Stimulated activated effector memory CD8-positive, alpha-beta T cell treated with anti-CD3 and anti-CD28 coated beads, Interleukin-12 subunit alpha, Interleukin-12 subunit beta, amount 100 ng/mL, for 72 hours (primary cell): ENCODE results near the gene ACOT12.
"Not testable (repeated sequence)": the region's sequence is repeated elsewhere in the genome, so short reads cannot be mapped to it uniquely, and the experiment has no call there.

Source experiments
- ATAC-seq: fragments of 150-1000 bp; cut with Tn5 transposase; 2 replicates; pipeline ENCODE4 v1.10.0; 2021
- DNase-seq, 2 donors: peaks; one replicate each; pipeline ENCODE4 v3.0.0; 2021 to 2022; ENCODE audit warnings: low spot score in 2 of 2
- H3K27ac Mint-ChIP-seq: one replicate; pipeline ENCODE4 v1.8.0; 2022; ENCODE audit warnings: mild to moderate bottlenecking, mixed read lengths
- H3K36me3 Mint-ChIP-seq: one replicate; pipeline ENCODE4 v1.8.0; 2022; ENCODE audit warnings: mild to moderate bottlenecking, mixed read lengths
- H3K4me1 Mint-ChIP-seq: one replicate; pipeline ENCODE4 v1.8.0; 2022; ENCODE audit warnings: mixed read lengths
- H3K4me3 Mint-ChIP-seq: one replicate; pipeline ENCODE4 v1.8.0; 2022; ENCODE audit warnings: mild to moderate bottlenecking, mixed read lengths
- H3K9me3 Mint-ChIP-seq: one replicate; pipeline ENCODE4 v1.8.0; 2022; ENCODE audit warnings: mixed read lengths

The ACOT12 gene

DNA sequence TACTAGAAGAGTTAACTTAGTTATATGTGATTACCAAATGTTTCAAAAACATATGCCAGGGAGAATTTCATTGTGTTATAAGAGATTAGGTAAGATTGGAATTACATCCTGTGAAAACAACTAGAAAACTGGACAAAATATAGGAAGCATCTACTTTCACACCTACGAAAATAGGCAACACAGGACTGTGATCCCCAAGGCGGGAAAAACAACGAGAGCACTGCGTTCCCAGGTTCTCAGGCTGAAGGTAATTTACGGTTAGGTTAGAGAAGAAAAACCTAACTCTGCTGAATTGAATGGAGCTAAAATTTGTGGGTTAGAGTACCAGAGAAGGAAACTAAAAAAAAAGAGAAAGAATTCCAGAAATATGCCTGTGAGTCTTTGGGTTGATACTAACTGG is 28.4 kb downstream of the ACOT12 start:
- Mint-ChIP-seq H3K9me3 (no peaks in the 10 kb centered on the region), H3K4me1 (peaks cover 6% of the 10 kb centered on the region), H3K4me3 (no peak overlapping the region), H3K27ac (no peak overlapping the region), H3K36me3 (no peaks in the 10 kb centered on the region)
- no peak for DNase-seq
- no peak for ATAC-seq

DNA sequence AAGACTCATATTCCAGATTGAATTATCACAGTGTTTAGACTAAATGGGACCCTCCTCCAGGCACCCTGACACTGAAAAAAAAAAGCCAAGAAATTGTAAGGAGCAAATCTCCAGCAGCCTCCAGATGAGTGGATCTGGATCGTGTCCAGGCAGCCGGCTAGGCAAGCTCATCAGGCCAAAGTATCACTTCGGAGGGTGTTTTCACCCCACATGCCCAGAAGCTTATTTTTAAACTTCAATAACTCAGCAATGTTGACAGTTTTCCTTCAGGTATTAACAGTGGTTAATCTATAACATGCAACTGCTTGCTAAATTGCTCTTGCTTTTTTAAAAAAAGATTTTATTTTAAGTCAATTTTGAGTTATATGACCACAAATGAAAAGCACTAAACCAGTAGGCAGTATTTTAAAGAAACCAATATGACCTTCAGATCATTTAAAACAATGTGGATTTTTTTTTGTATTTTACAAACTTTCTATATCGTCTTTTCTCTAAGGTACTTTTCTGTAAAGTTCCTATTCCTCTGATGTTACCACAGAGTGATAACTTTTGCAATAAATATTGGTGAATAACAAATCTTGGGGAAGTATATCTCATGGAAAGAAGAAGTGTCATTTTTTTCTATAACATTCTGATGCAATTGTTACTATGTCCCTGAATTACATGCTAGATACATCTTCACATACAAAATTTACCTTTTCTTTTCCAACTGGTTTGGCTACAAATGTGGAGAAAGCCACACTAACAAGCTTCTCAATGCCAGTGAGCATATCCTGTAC is 30.7 kb downstream of the ACOT12 start:
- no peaks in the 10 kb centered on the region for H3K9me3 Mint-ChIP-seq
- no peak overlapping the region for H3K27ac Mint-ChIP-seq
- DNase-seq = no peak
- no peaks in the 10 kb centered on the region for H3K36me3 Mint-ChIP-seq
- no peak for ATAC-seq
- no peaks in the 10 kb centered on the region for H3K4me1 Mint-ChIP-seq
- H3K4me3 Mint-ChIP-seq = no peak overlapping the region

DNA sequence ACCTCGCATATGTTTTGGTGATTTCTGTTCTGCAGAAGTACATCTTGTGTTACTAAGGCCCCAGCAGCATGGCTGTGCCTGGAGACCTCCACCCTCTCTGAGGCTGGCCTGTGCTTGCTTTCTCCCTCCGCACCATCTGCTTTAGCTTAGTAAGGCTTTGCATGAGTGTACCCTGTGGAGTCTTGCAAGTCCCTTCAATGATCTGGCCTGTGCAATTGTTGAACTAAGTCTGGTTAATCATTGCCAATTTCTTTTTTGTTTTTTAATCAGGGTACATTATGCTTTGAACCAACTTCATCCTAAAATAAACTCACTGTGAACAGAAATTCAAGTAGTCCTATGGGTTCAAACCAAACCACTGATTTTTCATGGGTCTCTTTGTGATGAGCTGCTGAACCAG is 32.3 kb downstream of the ACOT12 start:
- H3K4me3 Mint-ChIP-seq = no peak overlapping the region
- no peaks in the 10 kb centered on the region for H3K4me1 Mint-ChIP-seq
- H3K27ac Mint-ChIP-seq = no peak overlapping the region
- DNase-seq (no peak), ATAC-seq (no peak)
- H3K36me3 Mint-ChIP-seq = no peaks in the 10 kb centered on the region
- no peaks in the 10 kb centered on the region for H3K9me3 Mint-ChIP-seq

DNA sequence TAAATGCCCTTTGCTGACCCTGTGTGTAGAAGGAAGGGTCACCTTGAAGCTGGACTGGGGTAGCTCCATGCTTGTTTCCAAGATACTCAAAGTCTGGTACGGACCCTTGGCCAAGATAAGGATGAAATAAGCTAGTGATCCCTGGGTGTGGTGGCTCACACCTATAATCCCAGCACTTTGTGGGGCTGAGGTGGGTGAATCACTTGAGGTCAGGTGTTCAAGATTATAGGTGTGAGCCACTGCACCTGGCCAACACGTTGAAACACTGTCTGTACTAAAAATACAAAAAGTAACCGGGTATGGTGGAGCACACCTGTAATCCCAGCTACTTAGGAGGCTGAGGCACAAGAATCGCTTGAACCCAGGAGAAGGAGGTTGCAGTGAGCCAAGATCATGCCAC is 33.3 kb downstream of the ACOT12 start:
- H3K9me3 Mint-ChIP-seq = no peaks in the 10 kb centered on the region
- no peak overlapping the region for H3K4me3 Mint-ChIP-seq
- ATAC-seq = no peak
- H3K4me1 Mint-ChIP-seq = no peaks in the 10 kb centered on the region
- no peak for DNase-seq
- no peaks in the 10 kb centered on the region for H3K36me3 Mint-ChIP-seq
- H3K27ac Mint-ChIP-seq = no peak overlapping the region

DNA sequence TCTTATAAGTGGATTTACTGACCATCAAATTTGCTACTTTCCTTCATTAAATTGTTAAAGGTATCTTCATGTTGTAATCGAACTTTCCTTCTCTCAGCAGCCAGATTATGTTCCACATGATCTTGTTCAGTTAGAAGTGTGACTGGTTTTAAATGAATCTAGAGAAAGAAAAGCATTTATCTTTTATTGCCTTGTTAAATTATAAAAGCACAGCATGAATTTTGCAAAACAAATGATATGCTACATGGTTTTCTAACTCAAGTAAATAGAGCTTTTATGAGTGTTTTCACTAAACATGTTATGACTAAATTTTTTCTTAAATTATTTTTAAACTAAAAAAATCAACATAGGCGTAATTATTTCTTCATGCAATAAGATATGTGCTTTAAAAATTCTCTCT is 34.1 kb downstream of the ACOT12 start:
- ATAC-seq (no peak), DNase-seq (no peak)
- Mint-ChIP-seq H3K27ac (no peak overlapping the region), H3K9me3 (no peaks in the 10 kb centered on the region), H3K36me3 (no peaks in the 10 kb centered on the region), H3K4me1 (no peaks in the 10 kb centered on the region), H3K4me3 (no peak overlapping the region)

DNA sequence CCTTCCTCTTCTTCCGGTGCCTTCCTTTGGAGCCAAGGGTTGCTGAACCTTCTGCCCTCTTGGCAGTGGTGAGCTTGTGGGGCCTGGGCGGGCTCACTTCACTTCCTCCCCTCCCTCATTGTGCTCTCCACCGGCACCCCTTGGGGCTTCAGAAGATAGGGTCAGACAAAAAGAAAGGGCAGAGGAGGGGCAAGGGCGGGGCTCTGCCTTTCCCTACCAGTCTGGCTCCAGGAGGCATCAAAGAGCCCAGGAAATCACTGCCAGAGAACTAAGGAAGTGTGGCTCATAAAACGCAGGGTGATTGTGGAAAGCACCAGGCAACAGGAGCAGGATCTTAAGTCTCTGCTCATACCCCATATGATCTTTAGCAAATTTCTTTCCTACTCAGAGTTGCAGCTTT is 34.8 kb downstream of the ACOT12 start:
- no peaks in the 10 kb centered on the region for H3K36me3 Mint-ChIP-seq
- ATAC-seq (no peak), DNase-seq (no peak)
- no peak overlapping the region for H3K4me3 Mint-ChIP-seq
- H3K4me1 Mint-ChIP-seq = no peaks in the 10 kb centered on the region
- H3K27ac Mint-ChIP-seq = no peak overlapping the region
- H3K9me3 Mint-ChIP-seq = no peaks in the 10 kb centered on the region

DNA sequence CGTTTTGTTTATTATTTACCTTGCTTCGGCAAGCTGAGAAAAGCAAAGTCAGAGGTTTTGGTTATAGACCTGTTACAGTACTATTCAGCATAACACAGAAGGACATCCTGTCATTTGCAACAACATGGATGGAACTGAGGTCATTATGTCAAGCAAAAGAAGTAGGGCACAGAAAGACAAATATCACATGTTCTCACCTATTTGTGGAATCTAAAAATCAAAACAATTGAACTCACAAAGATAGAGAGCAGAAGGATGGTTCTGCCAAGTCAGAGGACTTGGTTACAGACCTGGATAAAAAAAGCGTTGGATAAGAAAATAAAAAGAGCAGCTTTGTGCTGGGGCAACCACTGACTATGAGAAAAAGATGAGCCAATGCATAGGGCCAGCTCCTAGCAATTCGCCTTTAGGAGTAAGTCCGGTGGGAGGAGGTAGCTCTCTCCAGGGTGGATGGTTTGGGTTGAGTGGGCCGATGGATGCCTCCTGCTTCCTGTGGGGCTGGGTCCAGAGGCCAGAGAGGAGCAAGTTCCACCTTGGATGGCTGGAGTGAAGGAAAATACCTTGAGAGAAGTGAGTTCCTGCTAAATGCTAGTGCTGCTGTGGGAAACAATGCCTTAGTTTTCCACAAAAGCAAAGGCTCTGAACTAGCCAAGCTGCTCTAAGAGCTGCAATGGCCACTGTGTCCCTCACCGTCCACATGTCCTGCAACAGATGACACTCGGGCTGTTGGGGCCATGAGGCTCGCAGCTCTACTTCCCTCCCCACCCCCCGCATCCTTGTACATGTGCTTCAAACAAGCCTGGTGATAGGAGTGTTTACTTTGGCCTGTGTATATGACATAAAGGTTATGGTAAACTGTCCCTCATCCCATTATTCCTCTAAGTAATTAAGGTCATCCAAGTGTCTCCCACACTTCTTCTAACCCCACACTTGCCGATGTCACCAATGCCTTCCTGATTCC is 38.4 kb downstream of the ACOT12 start:
- Mint-ChIP-seq H3K4me3 (no peak overlapping the region), H3K4me1 (no peaks in the 10 kb centered on the region), H3K36me3 (no peaks in the 10 kb centered on the region), H3K27ac (no peak overlapping the region), H3K9me3 (no peaks in the 10 kb centered on the region)
- ATAC-seq (peak; percentile 13), DNase-seq (no peak)

DNA sequence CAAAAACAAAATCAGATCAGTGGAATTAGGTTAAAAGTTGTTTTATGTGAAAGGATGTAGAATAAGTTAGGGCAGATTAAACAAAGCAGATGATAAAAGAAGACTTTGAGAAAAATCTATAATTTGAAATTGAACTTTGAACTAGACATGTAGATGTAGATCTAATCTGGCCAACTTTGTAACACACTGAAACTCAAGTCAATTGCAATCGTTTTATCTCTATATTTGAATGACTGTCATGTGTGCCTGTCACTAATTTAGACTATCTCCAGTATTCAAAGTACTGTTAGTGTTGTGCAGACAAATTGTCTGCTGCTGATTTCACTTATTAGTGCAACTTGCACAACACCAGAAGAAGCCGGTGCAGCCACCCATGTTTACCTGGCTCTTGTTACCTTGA is 39.8 kb downstream of the ACOT12 start:
- Mint-ChIP-seq H3K27ac (no peak overlapping the region), H3K4me1 (no peaks in the 10 kb centered on the region), H3K9me3 (no peaks in the 10 kb centered on the region), H3K4me3 (no peak overlapping the region), H3K36me3 (no peaks in the 10 kb centered on the region)
- DNase-seq (no peak), ATAC-seq (no peak)

DNA sequence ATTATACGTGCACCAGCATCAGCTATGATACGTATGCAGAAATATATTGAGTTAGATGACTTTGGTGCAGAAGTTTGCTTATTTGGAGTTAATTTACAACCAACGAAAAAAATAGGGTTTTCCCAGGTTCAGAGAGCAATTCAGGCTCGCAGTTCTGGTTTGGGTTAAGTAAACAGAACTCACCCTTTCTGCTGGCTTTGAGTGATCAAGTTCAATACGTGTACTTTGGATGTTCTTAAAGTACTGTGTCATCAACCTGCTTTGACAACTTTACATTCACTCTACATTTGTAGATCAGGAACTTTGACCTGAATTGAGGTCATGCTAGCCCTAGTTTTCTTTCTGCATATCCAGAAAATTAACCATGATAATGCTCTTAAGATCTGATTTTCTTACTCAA is 40.7 kb downstream of the ACOT12 start:
- no peak for ATAC-seq
- H3K9me3 Mint-ChIP-seq = no peaks in the 10 kb centered on the region

DNA sequence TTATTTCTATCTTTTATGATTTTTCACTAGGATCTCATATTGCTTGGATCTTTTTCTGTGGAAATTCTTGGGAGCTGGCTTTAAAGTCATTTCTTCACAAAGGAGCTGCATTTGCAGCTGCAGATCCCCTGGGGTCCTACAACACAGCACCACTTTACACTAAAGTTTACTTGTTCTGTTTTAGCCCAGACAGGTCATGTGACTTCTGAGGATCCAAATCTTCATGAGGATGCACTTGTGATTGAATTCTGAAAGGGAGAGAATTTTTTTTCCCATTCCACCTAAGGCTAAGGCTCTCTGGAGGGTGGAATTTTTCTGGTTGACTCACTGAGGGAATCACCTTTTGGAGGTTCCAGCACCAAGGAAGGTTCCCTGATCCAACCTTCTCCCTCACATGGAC is 43.4 kb downstream of the ACOT12 start:
- DNase-seq (no peak), ATAC-seq (no peak)
- Mint-ChIP-seq H3K4me3 (no peak overlapping the region), H3K4me1 (no peaks in the 10 kb centered on the region), H3K36me3 (no peaks in the 10 kb centered on the region), H3K27ac (no peak overlapping the region), H3K9me3 (no peaks in the 10 kb centered on the region)

More for the DNA sequence above, 40.7 kb downstream of the ACOT12 start:
- DNase-seq = no peak
- no peaks in the 10 kb centered on the region for H3K4me1 Mint-ChIP-seq
- H3K4me3 Mint-ChIP-seq = no peak overlapping the region
- H3K36me3 Mint-ChIP-seq = no peaks in the 10 kb centered on the region
- no peak overlapping the region for H3K27ac Mint-ChIP-seq

DNA sequence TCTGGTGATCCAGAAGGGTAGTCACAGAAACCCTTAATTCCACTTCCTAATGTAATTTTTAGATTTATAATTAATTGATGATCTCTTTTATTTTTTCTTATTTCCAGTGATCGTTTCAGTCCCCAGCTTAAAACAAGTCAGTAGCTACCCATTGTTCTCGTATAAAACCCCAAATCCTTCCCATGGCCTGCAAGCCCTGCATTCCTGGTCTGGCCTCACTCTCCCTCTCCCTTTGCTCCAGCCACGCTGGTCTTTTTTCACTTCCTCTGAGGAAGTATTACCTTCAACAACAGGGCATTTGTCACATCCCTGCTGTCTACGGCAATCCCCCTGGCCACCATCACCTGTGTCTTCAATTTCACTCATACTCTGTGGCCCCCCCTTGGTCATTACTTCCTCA is 44.8 kb downstream of the ACOT12 start:
- ATAC-seq (no peak), DNase-seq (no peak)
- H3K4me1 Mint-ChIP-seq = no peaks in the 10 kb centered on the region
- H3K9me3 Mint-ChIP-seq = no peaks in the 10 kb centered on the region
- no peaks in the 10 kb centered on the region for H3K36me3 Mint-ChIP-seq
- H3K4me3 Mint-ChIP-seq = no peak overlapping the region
- no peak overlapping the region for H3K27ac Mint-ChIP-seq

DNA sequence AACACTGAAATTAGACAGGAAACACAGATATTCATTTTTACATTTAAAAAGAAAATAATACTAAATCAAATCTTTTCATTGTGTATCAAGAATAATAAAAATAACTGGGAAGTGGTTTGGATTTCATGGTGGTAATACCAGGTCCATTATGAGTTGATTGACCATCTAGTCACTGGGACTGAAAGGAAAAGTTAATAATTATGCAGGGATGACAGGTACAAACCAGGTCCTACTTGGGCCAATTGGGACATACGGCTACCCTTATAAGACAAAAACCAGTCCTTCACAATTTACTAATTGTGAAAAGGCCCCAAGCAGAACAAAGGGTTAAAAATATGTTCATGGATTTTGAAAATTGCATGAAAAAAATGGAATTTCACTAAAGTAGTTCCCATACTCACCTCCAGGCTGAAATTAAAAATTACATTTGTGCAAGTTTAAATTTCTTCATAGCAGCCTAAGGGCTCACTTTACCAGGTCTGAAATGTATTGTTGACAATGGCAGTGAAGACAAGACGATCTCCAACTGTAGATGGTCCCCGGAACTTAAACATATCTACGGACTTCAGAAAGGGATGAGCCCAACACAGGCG is 48.4 kb downstream of the ACOT12 start:
- no peak for DNase-seq
- Mint-ChIP-seq H3K9me3 (no peaks in the 10 kb centered on the region), H3K4me3 (no peak overlapping the region), H3K27ac (no peak overlapping the region), H3K4me1 (no peaks in the 10 kb centered on the region), H3K36me3 (no peaks in the 10 kb centered on the region)
- ATAC-seq = no peak

DNA sequence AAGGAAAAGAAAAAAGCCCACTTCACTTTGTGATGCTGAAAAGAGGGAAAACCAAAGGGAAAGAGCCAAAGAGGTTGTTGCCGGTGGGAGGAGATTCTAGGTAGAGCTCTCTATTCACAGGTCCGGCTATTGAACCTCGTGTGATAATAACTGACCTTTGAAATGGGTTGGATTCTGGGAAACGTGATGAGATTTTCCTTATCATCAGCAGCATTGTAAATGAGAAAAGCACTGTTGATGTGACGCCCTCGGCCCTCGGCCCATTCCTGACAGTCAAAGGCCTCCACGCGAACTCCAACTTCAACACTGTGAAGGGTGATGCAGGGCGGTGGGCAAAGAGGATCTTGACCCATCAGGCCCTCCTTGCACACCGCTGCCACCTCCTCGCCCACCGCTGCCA is 49.2 kb downstream of the ACOT12 start:
- Mint-ChIP-seq H3K9me3 (no peaks in the 10 kb centered on the region), H3K27ac (no peak overlapping the region), H3K4me1 (no peaks in the 10 kb centered on the region), H3K36me3 (no peaks in the 10 kb centered on the region), H3K4me3 (no peak overlapping the region)
- DNase-seq (no peak), ATAC-seq (no peak)

DNA sequence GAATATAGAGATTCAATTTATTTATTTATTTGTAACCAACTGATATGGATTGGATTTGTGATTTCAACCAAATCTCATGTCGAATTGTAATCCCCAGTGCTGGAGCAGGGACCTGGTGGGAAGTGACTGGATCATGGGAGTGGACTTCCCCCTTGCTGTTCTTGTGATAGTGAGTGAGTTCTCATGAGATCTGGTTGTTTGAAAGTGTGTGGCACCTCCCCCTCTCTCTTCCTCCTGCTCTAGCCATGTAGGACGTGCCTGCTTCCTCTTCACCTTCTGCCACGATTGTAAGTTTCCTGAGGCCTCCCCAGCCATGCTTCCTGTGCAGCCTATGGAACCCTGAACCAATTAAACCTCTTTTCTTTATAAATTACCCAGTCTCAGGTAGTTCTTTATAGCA is 55.7 kb downstream of the ACOT12 start:
- H3K4me1 Mint-ChIP-seq = peaks cover 10% of the 10 kb centered on the region
- H3K27ac Mint-ChIP-seq, ATAC-seq, H3K4me3 Mint-ChIP-seq, H3K9me3 Mint-ChIP-seq, H3K36me3 Mint-ChIP-seq, DNase-seq: not testable (repeated sequence)

DNA sequence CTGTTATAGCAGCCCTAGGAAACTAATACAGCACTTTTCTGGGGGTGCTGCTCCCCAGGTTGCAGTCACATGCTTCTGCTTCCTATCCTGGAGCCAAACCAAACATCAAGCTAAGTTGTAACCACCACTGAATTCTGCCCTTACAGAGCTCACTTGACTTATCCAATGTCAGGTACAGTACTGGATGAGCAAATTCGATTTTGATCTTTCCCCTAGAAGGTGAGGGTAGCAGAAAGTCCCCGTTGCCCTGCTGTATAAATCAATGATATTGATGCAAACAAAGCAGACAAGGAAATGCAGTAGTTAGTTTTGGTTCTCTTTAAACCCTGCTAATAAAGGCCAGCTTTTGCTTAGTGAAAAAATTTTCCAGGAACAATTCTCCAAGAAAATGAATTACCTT is 56.1 kb downstream of the ACOT12 start:
- no peak for DNase-seq
- no peak for ATAC-seq
- Mint-ChIP-seq H3K4me3 (no peak overlapping the region), H3K4me1 (peaks cover 10% of the 10 kb centered on the region), H3K36me3 (no peaks in the 10 kb centered on the region), H3K9me3 (peaks cover 2% of the 10 kb centered on the region), H3K27ac (no peak overlapping the region)

DNA sequence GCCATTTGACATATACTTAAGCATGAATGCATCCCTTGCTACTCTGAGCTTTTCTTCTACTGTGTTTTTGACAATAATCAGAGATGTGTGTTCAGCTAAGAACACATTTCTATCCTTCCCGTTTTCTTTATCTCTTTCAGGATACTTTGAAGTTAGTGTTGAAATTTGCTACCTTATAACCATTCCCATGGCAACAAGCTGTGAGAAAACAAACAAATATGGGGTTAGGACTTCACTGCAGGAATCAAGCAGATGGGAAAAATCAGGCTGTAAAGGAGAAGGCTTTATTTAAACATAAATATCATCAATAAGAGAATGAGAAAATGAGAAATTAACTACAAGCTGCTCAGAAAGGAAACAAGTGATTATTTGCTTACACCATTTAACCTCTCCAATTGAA is 57.4 kb downstream of the ACOT12 start:
- no peak for DNase-seq
- no peaks in the 10 kb centered on the region for H3K36me3 Mint-ChIP-seq
- H3K9me3 Mint-ChIP-seq = peaks cover 2% of the 10 kb centered on the region
- no peak overlapping the region for H3K4me3 Mint-ChIP-seq
- H3K27ac Mint-ChIP-seq = no peak overlapping the region
- ATAC-seq = no peak
- peaks cover 10% of the 10 kb centered on the region for H3K4me1 Mint-ChIP-seq
